ENCODE results near the gene CTBP2. TPM values are rescaled to one million over a fixed set of nuclear protein-coding genes. Genes with fewer than 3 reads are reported as not detected.
A peak's percentile ranks its signal among the peaks of the same experiment; 100 is the strongest.

CTBP2 gene
- total RNA-seq, 1 donor from 2014 or later, result 73.0 TPM

DNA sequence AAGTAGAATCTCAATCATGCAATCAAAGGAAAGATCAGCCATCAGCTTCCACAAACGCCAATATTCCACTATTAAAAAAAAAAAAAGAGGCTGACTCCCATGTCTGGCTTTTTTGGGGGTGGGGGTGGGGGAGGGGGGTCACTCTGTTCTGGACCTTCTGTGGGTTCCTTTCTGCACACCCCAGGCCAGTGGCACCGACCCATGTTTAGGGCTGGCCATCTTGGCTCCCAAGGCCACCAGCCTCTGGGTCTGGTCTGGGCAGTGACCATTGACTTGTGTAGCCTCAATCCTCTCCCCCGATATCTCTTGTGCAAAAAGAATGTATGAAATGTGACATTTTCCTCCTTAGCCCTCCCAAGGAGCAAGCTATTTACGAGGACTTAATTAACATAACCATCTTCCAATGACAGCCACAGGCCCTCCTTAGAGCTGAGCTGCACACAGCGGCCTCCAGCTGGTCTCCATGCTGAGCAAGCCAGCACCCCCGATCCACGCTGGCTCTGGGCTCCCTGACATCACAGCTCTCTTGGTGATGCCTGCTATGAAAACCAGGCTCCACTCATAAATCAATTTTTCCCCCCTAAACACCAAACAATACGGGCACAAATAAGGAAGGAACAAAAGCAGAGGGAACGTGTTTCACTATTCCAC, 118.4 kb downstream of the CTBP2 start:
- Histone ChIP-seq H3K27me3 (ENCODE audit: low read depth) (no peaks in the 10 kb centered on the region), H3K4me3 (no peak overlapping the region), H3K36me3 (no peaks in the 10 kb centered on the region), H3K27ac (no peak overlapping the region), H3K4me1 (peaks cover 66% of the 10 kb centered on the region), H3K9me3 (no peaks in the 10 kb centered on the region)
- TF ChIP-seq, protein P1, sequence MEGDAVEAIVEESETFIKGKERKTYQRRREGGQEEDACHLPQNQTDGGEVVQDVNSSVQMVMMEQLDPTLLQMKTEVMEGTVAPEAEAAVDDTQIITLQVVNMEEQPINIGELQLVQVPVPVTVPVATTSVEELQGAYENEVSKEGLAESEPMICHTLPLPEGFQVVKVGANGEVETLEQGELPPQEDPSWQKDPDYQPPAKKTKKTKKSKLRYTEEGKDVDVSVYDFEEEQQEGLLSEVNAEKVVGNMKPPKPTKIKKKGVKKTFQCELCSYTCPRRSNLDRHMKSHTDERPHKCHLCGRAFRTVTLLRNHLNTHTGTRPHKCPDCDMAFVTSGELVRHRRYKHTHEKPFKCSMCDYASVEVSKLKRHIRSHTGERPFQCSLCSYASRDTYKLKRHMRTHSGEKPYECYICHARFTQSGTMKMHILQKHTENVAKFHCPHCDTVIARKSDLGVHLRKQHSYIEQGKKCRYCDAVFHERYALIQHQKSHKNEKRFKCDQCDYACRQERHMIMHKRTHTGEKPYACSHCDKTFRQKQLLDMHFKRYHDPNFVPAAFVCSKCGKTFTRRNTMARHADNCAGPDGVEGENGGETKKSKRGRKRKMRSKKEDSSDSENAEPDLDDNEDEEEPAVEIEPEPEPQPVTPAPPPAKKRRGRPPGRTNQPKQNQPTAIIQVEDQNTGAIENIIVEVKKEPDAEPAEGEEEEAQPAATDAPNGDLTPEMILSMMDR (IDR thresholded peaks at IDR 0.05), result no peak
- DNase-seq, result no peak
- ATAC-seq, result no peak
- intact Hi-C loops (cut with DNase I), result no loop called here

DNA sequence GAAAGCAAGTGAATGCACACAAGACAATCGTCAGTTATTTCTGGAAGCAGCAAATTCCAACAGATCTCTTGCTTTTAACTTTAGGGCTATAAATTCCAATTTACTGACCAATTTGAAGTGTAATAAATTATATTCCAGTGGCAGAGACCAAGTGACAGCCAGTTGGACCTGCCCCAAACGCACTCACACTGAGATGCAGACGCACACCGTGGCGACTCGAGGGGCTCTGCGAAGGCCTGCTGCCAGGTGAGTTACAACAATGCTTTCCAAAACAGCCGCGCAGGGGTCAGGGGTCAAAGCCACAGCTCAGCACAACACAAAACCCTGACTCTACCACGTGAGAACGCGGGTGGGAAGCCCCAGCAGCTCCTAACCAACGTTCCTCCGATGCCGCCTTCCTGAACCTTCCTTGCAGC, 121.0 kb downstream of the CTBP2 start:
- H3K27ac ChIP-seq, result peak overlapping the region; percentile 42
- TF ChIP-seq, protein P1 (IDR thresholded peaks at IDR 0.05), result no peak
- H3K4me3 ChIP-seq, result no peak overlapping the region
- H3K4me1 ChIP-seq, result peaks cover 63% of the 10 kb centered on the region
- no peak for ATAC-seq
- peak; percentile 43 for DNase-seq
- peaks cover 5% of the 10 kb centered on the region for H3K36me3 ChIP-seq
- intact Hi-C loops (cut with DNase I), result no loop called here
- H3K9me3 ChIP-seq, result no peaks in the 10 kb centered on the region
- H3K27me3 ChIP-seq (ENCODE audit: low read depth), result no peaks in the 10 kb centered on the region

DNA sequence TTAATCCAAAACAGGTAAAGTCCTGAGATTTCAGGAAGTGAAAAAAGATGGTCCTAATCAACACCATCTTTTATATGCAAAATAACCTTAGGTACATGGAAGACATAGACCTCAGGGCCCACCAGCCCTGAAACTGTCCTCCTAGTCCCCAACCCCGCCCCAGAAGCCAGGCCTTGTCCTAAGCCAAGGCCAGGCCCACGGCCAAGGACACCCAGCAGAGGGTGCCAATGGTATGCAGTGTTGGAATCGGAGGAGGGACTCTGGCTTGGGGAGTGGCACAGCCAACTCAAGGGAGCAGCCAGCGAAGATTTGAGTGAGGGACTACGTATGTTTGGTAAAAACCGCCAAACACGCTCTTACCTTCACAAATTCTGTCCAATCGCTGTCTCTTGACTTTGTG, 121.7 kb downstream of the CTBP2 start:
- ATAC-seq, result peak; percentile 92 to 93
- intact Hi-C loops (cut with DNase I), result no loop called here
- H3K27me3 ChIP-seq (ENCODE audit: low read depth), result no peaks in the 10 kb centered on the region
- TF ChIP-seq, protein P1 (IDR thresholded peaks at IDR 0.05), result peak; percentile 32
- H3K4me3 ChIP-seq, result no peak overlapping the region
- peak overlapping the region; percentile 42 for H3K27ac ChIP-seq
- peak; percentile 74 for DNase-seq
- H3K4me1 ChIP-seq, result peaks cover 56% of the 10 kb centered on the region
- no peaks in the 10 kb centered on the region for H3K9me3 ChIP-seq
- H3K36me3 ChIP-seq, result peaks cover 5% of the 10 kb centered on the region

DNA sequence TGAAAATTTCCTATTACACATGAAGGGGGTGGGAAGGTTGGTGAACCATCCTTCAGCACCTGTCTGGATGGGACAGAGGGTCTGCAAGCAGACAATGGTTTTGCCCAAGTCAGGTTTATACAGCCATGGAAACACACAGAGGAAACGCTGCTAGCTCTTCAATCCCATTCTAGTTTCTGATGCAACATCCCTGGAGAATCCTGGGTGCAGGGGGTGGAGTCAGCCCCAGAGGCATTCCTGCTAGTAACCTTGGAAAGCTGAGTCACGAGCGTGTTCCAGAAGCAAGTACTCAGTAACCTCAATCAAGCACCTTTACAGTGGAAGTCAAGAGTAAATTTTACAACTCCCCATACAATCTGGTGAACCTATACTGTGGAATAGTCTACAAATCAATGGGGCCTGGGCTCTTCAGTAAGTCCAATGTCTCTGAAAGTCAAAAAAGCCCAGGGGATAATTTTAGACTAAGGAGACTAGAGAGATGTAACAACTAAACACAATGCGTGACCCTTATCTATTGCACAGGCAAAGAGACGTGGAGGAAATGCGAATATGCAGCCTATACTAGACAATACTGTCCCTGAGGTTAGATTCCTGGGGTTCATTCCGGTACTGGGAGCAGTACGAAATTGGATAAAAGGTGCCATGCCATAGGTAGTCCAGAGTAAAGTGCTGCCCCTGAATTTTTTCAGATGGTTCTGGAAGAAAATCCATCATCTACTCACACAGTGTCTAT, 123.1 kb downstream of the CTBP2 start:
- peak; percentile 61 for DNase-seq
- Histone ChIP-seq H3K9me3 (no peaks in the 10 kb centered on the region), H3K27ac (no peak overlapping the region), H3K4me3 (no peak overlapping the region), H3K27me3 (ENCODE audit: low read depth) (no peaks in the 10 kb centered on the region), H3K36me3 (peaks cover 6% of the 10 kb centered on the region), H3K4me1 (peaks cover 52% of the 10 kb centered on the region)
- intact Hi-C loops (cut with DNase I), result no loop called here
- TF ChIP-seq, protein P1 (IDR thresholded peaks at IDR 0.05), result no peak
- ATAC-seq, result peak; percentile 41 to 64

DNA sequence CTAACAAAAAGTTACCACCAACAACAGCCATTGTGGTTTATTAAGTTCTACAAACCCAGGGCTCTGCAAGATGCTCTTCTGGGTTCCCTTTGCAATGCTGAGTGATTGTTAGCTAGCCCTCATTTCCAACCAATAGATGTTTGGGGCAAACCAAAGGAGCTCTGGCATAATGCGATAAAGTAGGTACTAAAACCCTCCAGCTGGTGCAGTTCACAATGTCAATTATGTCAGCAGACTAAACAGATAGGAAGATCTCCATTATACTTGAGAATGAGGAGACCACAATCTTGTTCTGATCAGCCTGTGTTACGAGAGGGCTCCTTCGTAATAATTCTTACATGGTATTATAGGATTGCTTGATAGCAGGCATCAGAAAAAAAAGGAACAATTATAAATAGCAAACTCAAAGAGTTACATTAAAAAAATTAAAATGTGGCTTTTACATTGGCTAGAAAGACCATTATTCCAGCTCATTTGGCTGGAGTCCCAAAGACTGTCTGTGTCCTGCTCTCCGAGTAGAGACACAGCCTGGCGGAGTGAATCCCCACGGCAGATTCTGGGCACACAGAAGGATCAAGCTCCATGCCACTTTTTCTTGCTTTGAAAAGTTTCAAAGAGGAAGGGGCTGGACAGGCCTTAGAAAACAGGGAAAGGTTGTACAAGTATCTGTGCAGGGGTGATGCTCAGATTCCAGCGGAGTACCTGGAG, 124.6 kb downstream of the CTBP2 start:
- Histone ChIP-seq H3K4me3 (no peak overlapping the region), H3K36me3 (peaks cover 7% of the 10 kb centered on the region), H3K4me1 (peaks cover 49% of the 10 kb centered on the region), H3K27me3 (ENCODE audit: low read depth) (no peaks in the 10 kb centered on the region), H3K27ac (no peak overlapping the region), H3K9me3 (no peaks in the 10 kb centered on the region)
- DNase-seq, result no peak
- intact Hi-C loops (cut with DNase I), result no loop called here
- no peak for ATAC-seq
- TF ChIP-seq, protein P1 (IDR thresholded peaks at IDR 0.05), result no peak

All from lower lobe of right lung (tissue), 2 donors.